ENCODE data around the gene SRP54. TPM values are rescaled to one million over a fixed set of nuclear protein-coding genes. Genes with fewer than 3 reads are reported as not detected.
"Not testable (repeated sequence)": the region's sequence is repeated elsewhere in the genome, so short reads cannot be mapped to it uniquely, and the experiment has no call there.

SRP54 gene
- polyA plus RNA-seq, 2 of the 4 experiments (the other 2 are of a cell fraction): 70.8 to 103 TPM

- 87% methylated on average over 2 of the region's 2 CpGs for WGBS (ENCODE audit: missing lambda C conversion rate)
- ChIA-PET CTCF (interaction anchor here (1.4 kb wide), 1 partner anchor 11 kb away, joined by 3 read pairs; no protein-coding TSS in a partner anchor), POLR2A (interaction anchor here (1.9 kb wide), 1 partner anchor 13 kb away, joined by 7 read pairs; the partner anchor contains the start of gene FAM177A1)
- no peak for TF ChIP-seq HMGXB4 (CRISPR knock-in tag; IDR thresholded peaks at IDR 0.05; ENCODE audit: borderline replicate concordance)
- no peak for TF ChIP-seq NR3C1 (IDR thresholded peaks at IDR 0.05)
- TF ChIP-seq ZC3H11A (IDR thresholded peaks at IDR 0.05): no peak
- TF ChIP-seq EP300 (IDR thresholded peaks at IDR 0.05): no peak
- TF ChIP-seq SMC3 (IDR thresholded peaks at IDR 0.05): no peak
- no peak for TF ChIP-seq CBX2 (IDR thresholded peaks at IDR 0.05; ENCODE audit: borderline replicate concordance, low read depth)
- DNase-seq (ENCODE audit: low read depth in 1 of 2, low spot score in 1 of 2) (no peak), FAIRE-seq (no peak), ATAC-seq (no peak)
- H3K9me3 ChIP-seq: peaks cover 16% of the 10 kb centered on the region
- H3K27ac ChIP-seq: no peak overlapping the region
- no peaks in the 10 kb centered on the region for H3K4me1 ChIP-seq
- H3K4me3 ChIP-seq: no peak overlapping the region
- H3K4me2 ChIP-seq: no peak overlapping the region
These were observed 49.8 kb downstream of the SRP54 start for GRCh38 chr14:35032562-35032961.

- H3K27ac ChIP-seq: no peak overlapping the region
- 93% methylated on average over 5 of the region's 5 CpGs for WGBS (ENCODE audit: missing lambda C conversion rate)
- FAIRE-seq: no peak
These were observed 51.6 kb downstream of the SRP54 start for GRCh38 chr14:35034440-35034833.

GRCh38 chr14:35034944-35035554 lies 52.3 kb downstream of the SRP54 start:
- H3K4me3 ChIP-seq; ATAC-seq; FAIRE-seq; CTCF ChIA-PET; POLR2A ChIA-PET; DNase-seq (ENCODE audit: low read depth in 1 of 2, low spot score in 1 of 2); H3K4me1 ChIP-seq; H3K4me2 ChIP-seq; H3K27ac ChIP-seq: not testable (repeated sequence)
- 92% methylated on average over 5 of the region's 5 CpGs for WGBS (ENCODE audit: missing lambda C conversion rate)
- H3K9me3 ChIP-seq: peaks cover 16% of the 10 kb centered on the region

More at GRCh38 chr14:35034440-35034833, 51.6 kb downstream of the SRP54 start:
- Histone ChIP-seq H3K4me1 (no peaks in the 10 kb centered on the region), H3K4me2 (no peak overlapping the region), H3K9me3 (peaks cover 16% of the 10 kb centered on the region), H3K4me3 (no peak overlapping the region)
- CTCF ChIA-PET: no interaction called here
- DNase-seq (ENCODE audit: low read depth in 1 of 2, low spot score in 1 of 2) (peak in 1 of 2 experiments; percentile 18), ATAC-seq (no peak)
- POLR2A ChIA-PET: no interaction called here
- TF ChIP-seq ELK1 (IDR thresholded peaks at IDR 0.05; ENCODE audit: low read depth, low read length) (no peak), ZFP36 (IDR thresholded peaks at IDR 0.05; ENCODE audit: borderline replicate concordance, partially characterized antibody) (peak; percentile 98), BCL3 (IDR thresholded peaks at IDR 0.05) (no peak), RFX5 (IDR thresholded peaks at IDR 0.05) (no peak)

- H3K4me1 ChIP-seq; FAIRE-seq; H3K4me3 ChIP-seq; ATAC-seq; POLR2A ChIA-PET; DNase-seq (ENCODE audit: low read depth in 1 of 2, low spot score in 1 of 2); H3K4me2 ChIP-seq; H3K27ac ChIP-seq: not testable (repeated sequence)
- WGBS (ENCODE audit: missing lambda C conversion rate): 65% methylated on average over 9 of the region's 17 CpGs
- H3K9me3 ChIP-seq: peaks cover 15% of the 10 kb centered on the region
- CTCF ChIA-PET: interaction anchor here (0.7 to 1.7 kb wide), 2 partner anchors 8 to 9 kb away, joined by 3 read pairs; partner anchors contain the start of gene FAM177A1
These were observed 55.5 kb downstream of the SRP54 start for GRCh38 chr14:35038312-35038711.

GRCh38 chr14:35042632-35043031 lies 59.8 kb downstream of the SRP54 start:
- no peak overlapping the region for H3K27ac ChIP-seq
- no peak overlapping the region for H3K4me3 ChIP-seq
- DNase-seq (ENCODE audit: low read depth in 1 of 2, low spot score in 1 of 2) (no peak), FAIRE-seq (no peak), ATAC-seq (no peak)
- no peak for TF ChIP-seq PBX3 (IDR thresholded peaks at IDR 0.05)
- TF ChIP-seq SMC3 (IDR thresholded peaks at IDR 0.05): no peak
- TF ChIP-seq ZSCAN20 (CRISPR knock-in tag; IDR thresholded peaks at IDR 0.05): no peak
- no peak overlapping the region for H3K4me2 ChIP-seq
- no peaks in the 10 kb centered on the region for H3K9me3 ChIP-seq
- WGBS (ENCODE audit: missing lambda C conversion rate): 83% methylated on average over 3 of the region's 3 CpGs
- H3K4me1 ChIP-seq: peaks cover 6% of the 10 kb centered on the region; the same call in 2 of the 3 replicates
- ChIA-PET POLR2A (interaction anchor here (0.7 kb wide), 1 partner anchor 33 kb away, joined by 5 read pairs; no protein-coding TSS in a partner anchor), CTCF (interaction anchor here (0.9 to 1.1 kb wide), 5 partner anchors 9 to 371 kb away, joined by 3 read pairs; no protein-coding TSS in a partner anchor)

Measured in A549 (cell line).